GM23338 (cell line): ENCODE data around the gene ATG2B. TPM values are rescaled to one million over a fixed set of nuclear protein-coding genes. Genes with fewer than 3 reads are reported as not detected.

ENCODE experiments used
- ATAC-seq: fragments of 200-7000 bp; cut with Tn5 transposase; 3 replicates; pipeline ENCODE4 v1.9.1; 2020
- DNase-seq: peaks from one replicate; pipeline ENCODE4 v3.0.0-alpha.2; 2015; ENCODE audit warnings: low spot score
- H2AFZ ChIP-seq: fragments of 200-600 bp; sonication (generic); 2 replicates; pipeline ENCODE4 v1.8.0; 2016; ENCODE audit warnings: antibody characterized with exemption, mild to moderate bottlenecking, moderate library complexity
- H3F3A ChIP-seq: fragments of 200-600 bp; sonication (generic); replicated peaks from 2 replicates; pipeline ENCODE4 v1.8.0; 2017; ENCODE audit warnings: antibody characterized with exemption, mixed run types, low read depth
- H3K27ac ChIP-seq: fragments of 200-600 bp; sonication (generic); 2 replicates; pipeline ENCODE4 v1.6.1; 2016; ENCODE audit warnings: low read depth
- H3K27me3 ChIP-seq: fragments of 200-600 bp; sonication (generic); 2 replicates; pipeline ENCODE4 v1.8.0; 2016; ENCODE audit warnings: mild to moderate bottlenecking, mixed run types, moderate library complexity; ENCODE audit not compliant: insufficient read depth
- H3K36me3 ChIP-seq: fragments of 200-600 bp; sonication (generic); 2 replicates; pipeline ENCODE4 v1.8.0; 2016; ENCODE audit warnings: mild to moderate bottlenecking; ENCODE audit not compliant: insufficient read depth
- H3K4me1 ChIP-seq: fragments of 200-600 bp; sonication (generic); 2 replicates; pipeline ENCODE4 v1.8.0; 2016; ENCODE audit warnings: mild to moderate bottlenecking, moderate library complexity; ENCODE audit not compliant: insufficient read depth
- H3K4me2 ChIP-seq: fragments of 200-600 bp; sonication (generic); 2 replicates; pipeline ENCODE4 v1.7.1; 2017; ENCODE audit warnings: mixed run types
- H3K4me3 ChIP-seq: fragments of 200-600 bp; sonication (generic); 2 replicates; pipeline ENCODE4 v1.6.1; 2016; ENCODE audit warnings: mixed run types
- H3K79me2 ChIP-seq: fragments of 200-600 bp; sonication (generic); replicated peaks from 2 replicates; pipeline ENCODE4 v1.8.0; 2017; ENCODE audit warnings: mild to moderate bottlenecking; ENCODE audit not compliant: insufficient read depth
- H3K9me2 ChIP-seq: fragments of 200-600 bp; sonication (generic); 2 replicates; pipeline ENCODE4 v1.8.0; 2017; ENCODE audit not compliant: insufficient read depth
- H4K20me1 ChIP-seq: fragments of 200-600 bp; sonication (generic); replicated peaks from 2 replicates; pipeline ENCODE4 v1.8.0; 2017; ENCODE audit warnings: mild to moderate bottlenecking; ENCODE audit not compliant: insufficient read depth
- H3K27ac Mint-ChIP-seq: 2 replicates; pipeline ENCODE4 v1.8.0; 2020; ENCODE audit warnings: inconsistent platforms, mild to moderate bottlenecking, moderate library complexity, mixed read lengths
- H3K27me3 Mint-ChIP-seq: 3 replicates; pipeline ENCODE4 v1.8.0; 2022; ENCODE audit warnings: low read depth, mild to moderate bottlenecking, moderate library complexity, mixed read lengths, inconsistent platforms; ENCODE audit not compliant: insufficient read depth, poor library complexity
- H3K36me3 Mint-ChIP-seq: 3 replicates; pipeline ENCODE4 v1.8.0; 2021; ENCODE audit warnings: low read depth, mild to moderate bottlenecking, inconsistent platforms, moderate library complexity, mixed read lengths
- H3K4me1 Mint-ChIP-seq: 3 replicates; pipeline ENCODE4 v1.8.0; 2020; ENCODE audit warnings: mild to moderate bottlenecking, inconsistent platforms, mixed read lengths
- H3K4me3 Mint-ChIP-seq: 3 replicates; pipeline ENCODE4 v1.8.0; 2021; ENCODE audit warnings: moderate library complexity, mild to moderate bottlenecking, inconsistent platforms, mixed read lengths
- H3K9me3 Mint-ChIP-seq: 3 replicates; pipeline ENCODE4 v1.8.0; 2020; ENCODE audit warnings: moderate library complexity, mild to moderate bottlenecking, inconsistent platforms, mixed read lengths
- EZH2 ChIP-seq: fragments of 200-600 bp; sonication (generic); IDR thresholded peaks from one replicate; pipeline ENCODE4 v1.8.0; 2017; ENCODE audit warnings: antibody characterized with exemption, mild to moderate bottlenecking, low read depth; ENCODE audit not compliant: unreplicated experiment
- EZH2phosphoT487 ChIP-seq: fragments of 200-600 bp; sonication (generic); IDR thresholded peaks from one replicate; pipeline ENCODE4 v1.8.1; 2018; ENCODE audit warnings: antibody characterized with exemption; ENCODE audit not compliant: unreplicated experiment
- POLR2AphosphoS5 ChIP-seq: IDR thresholded peaks from 2 replicates; pipeline ENCODE4 v1.6.1; 2016; ENCODE audit warnings: antibody characterized with exemption, low read depth
- STAT1 ChIP-seq: IDR thresholded peaks from one replicate; pipeline ENCODE4 v1.6.1; 2016; ENCODE audit warnings: antibody characterized with exemption; ENCODE audit not compliant: unreplicated experiment
- ZNF114 ChIP-seq: fragments of 250-450 bp; sonication (Bioruptor Pico); IDR thresholded peaks from 2 replicates; pipeline ENCODE4 v1.5.0; 2020; ENCODE audit warnings: mild to moderate bottlenecking, moderate library complexity
- ZNF331 ChIP-seq: fragments of 250-450 bp; sonication (Bioruptor Pico); IDR thresholded peaks from 2 replicates; pipeline ENCODE4 v1.5.0; 2020; ENCODE audit warnings: low read depth, mild to moderate bottlenecking, moderate library complexity
- polyA plus RNA-seq: library from polyadenylated mRNA; unstranded; fragments of >200 nt; fragmentation: Nextera tagmentation; extraction: Ambion mirVana; gene quantifications from 2 replicates; pipeline ENCODE4 v1.2.1, GENCODE V29; 2016
- total RNA-seq: library from RNA; depleted of rRNA; stranded (reverse); fragments of >200 nt; shearing (Covaris generic); gene quantifications from 2 replicates; pipeline ENCODE4 v1.2.3, GENCODE V29; 2014
- TF ChIP-seq, protein P1 (sequence below): IDR thresholded peaks from 2 replicates; pipeline ENCODE4 v1.6.1; 2016; ENCODE audit warnings: antibody characterized with exemption
- TF ChIP-seq, protein P2 (sequence below), 2 experiments: fragments of 200-600 bp in 1 of 2; sonication (generic) in 1 of 2; conservative IDR thresholded peaks; 2 replicates each; pipeline versions ENCODE4 v1.5.1 to v1.6.1; 2016 to 2017; ENCODE audit warnings: antibody characterized with exemption in 2 of 2, low read depth in 2 of 2, mild to moderate bottlenecking in 2 of 2, moderate library complexity in 1 of 2
- TF ChIP-seq, protein P3 (sequence below): IDR thresholded peaks from one replicate; pipeline ENCODE4 v1.6.1; 2018; ENCODE audit warnings: antibody characterized with exemption; ENCODE audit not compliant: unreplicated experiment
- TF ChIP-seq, protein P4 (sequence below): fragments of 250-450 bp; sonication (Bioruptor Pico); IDR thresholded peaks from 2 replicates; pipeline ENCODE4 v1.5.0; 2020; ENCODE audit warnings: mild to moderate bottlenecking, moderate library complexity

ATG2B gene
- total and polyA plus RNA-seq, 2 experiments from 2014 or later = 3.8 to 15.4 TPM

DNA sequence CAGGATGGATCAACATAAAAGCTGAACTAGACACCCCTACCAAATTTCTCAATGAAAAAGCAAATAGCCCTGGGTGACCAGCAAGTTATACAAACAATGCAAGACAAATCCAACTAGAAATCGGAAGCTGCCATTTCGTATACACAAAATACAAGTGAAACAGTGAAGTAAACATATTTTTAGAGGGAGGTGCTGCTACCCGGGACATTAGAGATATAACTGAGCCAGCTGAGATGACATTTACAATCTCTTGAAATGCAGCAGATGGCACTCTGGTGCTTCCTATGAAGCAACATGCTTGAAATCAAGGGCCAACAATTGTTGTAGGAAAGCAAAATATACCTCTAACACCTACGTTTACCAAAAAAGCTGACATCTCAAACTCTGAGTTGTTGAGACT lies 81.7 kb downstream of the ATG2B start:
- H3F3A ChIP-seq = no peaks in the 10 kb centered on the region
- H3K27ac Mint-ChIP-seq = no peak overlapping the region
- no peaks in the 10 kb centered on the region for H3K36me3 ChIP-seq
- no peaks in the 10 kb centered on the region for H3K79me2 ChIP-seq
- H3K27me3 ChIP-seq = no peaks in the 10 kb centered on the region
- H3K27ac ChIP-seq = no peak overlapping the region
- peaks cover 12% of the 10 kb centered on the region for H3K36me3 Mint-ChIP-seq
- H4K20me1 ChIP-seq = no peaks in the 10 kb centered on the region
- peaks cover 19% of the 10 kb centered on the region for H3K4me1 ChIP-seq
- peaks cover 20% of the 10 kb centered on the region for H3K4me1 Mint-ChIP-seq
- H3K9me3 Mint-ChIP-seq = peaks cover 12% of the 10 kb centered on the region; the same call in 2 of the 3 replicates
- H3K27me3 Mint-ChIP-seq = peaks cover 4% of the 10 kb centered on the region
- no peak overlapping the region for H2AFZ ChIP-seq
- H3K4me3 Mint-ChIP-seq = no peak overlapping the region
- DNase-seq = no peak
- no peak overlapping the region for H3K4me3 ChIP-seq
- no peaks in the 10 kb centered on the region for H3K9me2 ChIP-seq
- no peak for ATAC-seq
- TF ChIP-seq, protein P1, sequence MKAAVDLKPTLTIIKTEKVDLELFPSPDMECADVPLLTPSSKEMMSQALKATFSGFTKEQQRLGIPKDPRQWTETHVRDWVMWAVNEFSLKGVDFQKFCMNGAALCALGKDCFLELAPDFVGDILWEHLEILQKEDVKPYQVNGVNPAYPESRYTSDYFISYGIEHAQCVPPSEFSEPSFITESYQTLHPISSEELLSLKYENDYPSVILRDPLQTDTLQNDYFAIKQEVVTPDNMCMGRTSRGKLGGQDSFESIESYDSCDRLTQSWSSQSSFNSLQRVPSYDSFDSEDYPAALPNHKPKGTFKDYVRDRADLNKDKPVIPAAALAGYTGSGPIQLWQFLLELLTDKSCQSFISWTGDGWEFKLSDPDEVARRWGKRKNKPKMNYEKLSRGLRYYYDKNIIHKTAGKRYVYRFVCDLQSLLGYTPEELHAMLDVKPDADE = no peak
- TF ChIP-seq, protein P2, sequence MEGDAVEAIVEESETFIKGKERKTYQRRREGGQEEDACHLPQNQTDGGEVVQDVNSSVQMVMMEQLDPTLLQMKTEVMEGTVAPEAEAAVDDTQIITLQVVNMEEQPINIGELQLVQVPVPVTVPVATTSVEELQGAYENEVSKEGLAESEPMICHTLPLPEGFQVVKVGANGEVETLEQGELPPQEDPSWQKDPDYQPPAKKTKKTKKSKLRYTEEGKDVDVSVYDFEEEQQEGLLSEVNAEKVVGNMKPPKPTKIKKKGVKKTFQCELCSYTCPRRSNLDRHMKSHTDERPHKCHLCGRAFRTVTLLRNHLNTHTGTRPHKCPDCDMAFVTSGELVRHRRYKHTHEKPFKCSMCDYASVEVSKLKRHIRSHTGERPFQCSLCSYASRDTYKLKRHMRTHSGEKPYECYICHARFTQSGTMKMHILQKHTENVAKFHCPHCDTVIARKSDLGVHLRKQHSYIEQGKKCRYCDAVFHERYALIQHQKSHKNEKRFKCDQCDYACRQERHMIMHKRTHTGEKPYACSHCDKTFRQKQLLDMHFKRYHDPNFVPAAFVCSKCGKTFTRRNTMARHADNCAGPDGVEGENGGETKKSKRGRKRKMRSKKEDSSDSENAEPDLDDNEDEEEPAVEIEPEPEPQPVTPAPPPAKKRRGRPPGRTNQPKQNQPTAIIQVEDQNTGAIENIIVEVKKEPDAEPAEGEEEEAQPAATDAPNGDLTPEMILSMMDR (conservative IDR thresholded peaks at IDR 0.05; ENCODE audit: low read depth in 2 of 2) = peak in 1 of 2 experiments; percentile 25; a peak in 1 of 4 replicates
- H3K4me2 ChIP-seq = no peak overlapping the region

DNA sequence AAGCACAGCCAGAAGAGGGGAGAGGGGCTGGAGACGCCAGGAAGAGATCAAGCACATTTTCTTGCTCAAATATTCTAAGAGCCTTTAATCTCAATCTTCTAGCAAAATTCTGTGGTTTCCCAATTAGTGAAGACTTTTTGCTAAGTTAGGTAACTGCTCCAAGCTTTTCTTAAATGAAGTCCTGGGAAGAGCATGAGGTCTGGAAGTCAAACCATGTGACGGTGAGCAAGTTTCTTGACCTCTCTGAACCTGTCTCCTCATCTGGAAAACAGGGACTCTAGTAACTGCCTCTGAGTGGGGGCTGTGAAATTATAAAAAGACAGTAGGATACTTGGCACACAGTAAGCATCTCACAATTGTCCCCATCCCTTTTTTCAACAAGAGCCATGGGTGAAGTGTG lies 83.0 kb downstream of the ATG2B start:
- Histone ChIP-seq H3K4me2 (no peak overlapping the region), H3F3A (no peaks in the 10 kb centered on the region), H3K27ac (no peak overlapping the region), H3K79me2 (no peaks in the 10 kb centered on the region), H2AFZ (no peak overlapping the region), H3K27me3 (no peaks in the 10 kb centered on the region), H3K4me3 (no peak overlapping the region), H3K4me1 (peaks cover 24% of the 10 kb centered on the region), H3K9me2 (no peaks in the 10 kb centered on the region), H3K36me3 (no peaks in the 10 kb centered on the region), H4K20me1 (no peaks in the 10 kb centered on the region)
- peaks cover 12% of the 10 kb centered on the region; the same call in 2 of the 3 replicates for H3K9me3 Mint-ChIP-seq
- peaks cover 9% of the 10 kb centered on the region; the same call in 2 of the 3 replicates for H3K36me3 Mint-ChIP-seq
- ATAC-seq (no peak), DNase-seq (no peak)
- H3K4me1 Mint-ChIP-seq = peaks cover 20% of the 10 kb centered on the region
- no peak overlapping the region for H3K4me3 Mint-ChIP-seq
- H3K27me3 Mint-ChIP-seq = peaks cover 4% of the 10 kb centered on the region
- H3K27ac Mint-ChIP-seq = no peak overlapping the region
- TF ChIP-seq ZNF114 (CRISPR knock-in tag) = no peak
- no peak for TF ChIP-seq STAT1
- TF ChIP-seq EZH2 = no peak
- TF ChIP-seq, protein P3, sequence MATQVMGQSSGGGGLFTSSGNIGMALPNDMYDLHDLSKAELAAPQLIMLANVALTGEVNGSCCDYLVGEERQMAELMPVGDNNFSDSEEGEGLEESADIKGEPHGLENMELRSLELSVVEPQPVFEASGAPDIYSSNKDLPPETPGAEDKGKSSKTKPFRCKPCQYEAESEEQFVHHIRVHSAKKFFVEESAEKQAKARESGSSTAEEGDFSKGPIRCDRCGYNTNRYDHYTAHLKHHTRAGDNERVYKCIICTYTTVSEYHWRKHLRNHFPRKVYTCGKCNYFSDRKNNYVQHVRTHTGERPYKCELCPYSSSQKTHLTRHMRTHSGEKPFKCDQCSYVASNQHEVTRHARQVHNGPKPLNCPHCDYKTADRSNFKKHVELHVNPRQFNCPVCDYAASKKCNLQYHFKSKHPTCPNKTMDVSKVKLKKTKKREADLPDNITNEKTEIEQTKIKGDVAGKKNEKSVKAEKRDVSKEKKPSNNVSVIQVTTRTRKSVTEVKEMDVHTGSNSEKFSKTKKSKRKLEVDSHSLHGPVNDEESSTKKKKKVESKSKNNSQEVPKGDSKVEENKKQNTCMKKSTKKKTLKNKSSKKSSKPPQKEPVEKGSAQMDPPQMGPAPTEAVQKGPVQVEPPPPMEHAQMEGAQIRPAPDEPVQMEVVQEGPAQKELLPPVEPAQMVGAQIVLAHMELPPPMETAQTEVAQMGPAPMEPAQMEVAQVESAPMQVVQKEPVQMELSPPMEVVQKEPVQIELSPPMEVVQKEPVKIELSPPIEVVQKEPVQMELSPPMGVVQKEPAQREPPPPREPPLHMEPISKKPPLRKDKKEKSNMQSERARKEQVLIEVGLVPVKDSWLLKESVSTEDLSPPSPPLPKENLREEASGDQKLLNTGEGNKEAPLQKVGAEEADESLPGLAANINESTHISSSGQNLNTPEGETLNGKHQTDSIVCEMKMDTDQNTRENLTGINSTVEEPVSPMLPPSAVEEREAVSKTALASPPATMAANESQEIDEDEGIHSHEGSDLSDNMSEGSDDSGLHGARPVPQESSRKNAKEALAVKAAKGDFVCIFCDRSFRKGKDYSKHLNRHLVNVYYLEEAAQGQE = no peak
- TF ChIP-seq, protein P4, sequence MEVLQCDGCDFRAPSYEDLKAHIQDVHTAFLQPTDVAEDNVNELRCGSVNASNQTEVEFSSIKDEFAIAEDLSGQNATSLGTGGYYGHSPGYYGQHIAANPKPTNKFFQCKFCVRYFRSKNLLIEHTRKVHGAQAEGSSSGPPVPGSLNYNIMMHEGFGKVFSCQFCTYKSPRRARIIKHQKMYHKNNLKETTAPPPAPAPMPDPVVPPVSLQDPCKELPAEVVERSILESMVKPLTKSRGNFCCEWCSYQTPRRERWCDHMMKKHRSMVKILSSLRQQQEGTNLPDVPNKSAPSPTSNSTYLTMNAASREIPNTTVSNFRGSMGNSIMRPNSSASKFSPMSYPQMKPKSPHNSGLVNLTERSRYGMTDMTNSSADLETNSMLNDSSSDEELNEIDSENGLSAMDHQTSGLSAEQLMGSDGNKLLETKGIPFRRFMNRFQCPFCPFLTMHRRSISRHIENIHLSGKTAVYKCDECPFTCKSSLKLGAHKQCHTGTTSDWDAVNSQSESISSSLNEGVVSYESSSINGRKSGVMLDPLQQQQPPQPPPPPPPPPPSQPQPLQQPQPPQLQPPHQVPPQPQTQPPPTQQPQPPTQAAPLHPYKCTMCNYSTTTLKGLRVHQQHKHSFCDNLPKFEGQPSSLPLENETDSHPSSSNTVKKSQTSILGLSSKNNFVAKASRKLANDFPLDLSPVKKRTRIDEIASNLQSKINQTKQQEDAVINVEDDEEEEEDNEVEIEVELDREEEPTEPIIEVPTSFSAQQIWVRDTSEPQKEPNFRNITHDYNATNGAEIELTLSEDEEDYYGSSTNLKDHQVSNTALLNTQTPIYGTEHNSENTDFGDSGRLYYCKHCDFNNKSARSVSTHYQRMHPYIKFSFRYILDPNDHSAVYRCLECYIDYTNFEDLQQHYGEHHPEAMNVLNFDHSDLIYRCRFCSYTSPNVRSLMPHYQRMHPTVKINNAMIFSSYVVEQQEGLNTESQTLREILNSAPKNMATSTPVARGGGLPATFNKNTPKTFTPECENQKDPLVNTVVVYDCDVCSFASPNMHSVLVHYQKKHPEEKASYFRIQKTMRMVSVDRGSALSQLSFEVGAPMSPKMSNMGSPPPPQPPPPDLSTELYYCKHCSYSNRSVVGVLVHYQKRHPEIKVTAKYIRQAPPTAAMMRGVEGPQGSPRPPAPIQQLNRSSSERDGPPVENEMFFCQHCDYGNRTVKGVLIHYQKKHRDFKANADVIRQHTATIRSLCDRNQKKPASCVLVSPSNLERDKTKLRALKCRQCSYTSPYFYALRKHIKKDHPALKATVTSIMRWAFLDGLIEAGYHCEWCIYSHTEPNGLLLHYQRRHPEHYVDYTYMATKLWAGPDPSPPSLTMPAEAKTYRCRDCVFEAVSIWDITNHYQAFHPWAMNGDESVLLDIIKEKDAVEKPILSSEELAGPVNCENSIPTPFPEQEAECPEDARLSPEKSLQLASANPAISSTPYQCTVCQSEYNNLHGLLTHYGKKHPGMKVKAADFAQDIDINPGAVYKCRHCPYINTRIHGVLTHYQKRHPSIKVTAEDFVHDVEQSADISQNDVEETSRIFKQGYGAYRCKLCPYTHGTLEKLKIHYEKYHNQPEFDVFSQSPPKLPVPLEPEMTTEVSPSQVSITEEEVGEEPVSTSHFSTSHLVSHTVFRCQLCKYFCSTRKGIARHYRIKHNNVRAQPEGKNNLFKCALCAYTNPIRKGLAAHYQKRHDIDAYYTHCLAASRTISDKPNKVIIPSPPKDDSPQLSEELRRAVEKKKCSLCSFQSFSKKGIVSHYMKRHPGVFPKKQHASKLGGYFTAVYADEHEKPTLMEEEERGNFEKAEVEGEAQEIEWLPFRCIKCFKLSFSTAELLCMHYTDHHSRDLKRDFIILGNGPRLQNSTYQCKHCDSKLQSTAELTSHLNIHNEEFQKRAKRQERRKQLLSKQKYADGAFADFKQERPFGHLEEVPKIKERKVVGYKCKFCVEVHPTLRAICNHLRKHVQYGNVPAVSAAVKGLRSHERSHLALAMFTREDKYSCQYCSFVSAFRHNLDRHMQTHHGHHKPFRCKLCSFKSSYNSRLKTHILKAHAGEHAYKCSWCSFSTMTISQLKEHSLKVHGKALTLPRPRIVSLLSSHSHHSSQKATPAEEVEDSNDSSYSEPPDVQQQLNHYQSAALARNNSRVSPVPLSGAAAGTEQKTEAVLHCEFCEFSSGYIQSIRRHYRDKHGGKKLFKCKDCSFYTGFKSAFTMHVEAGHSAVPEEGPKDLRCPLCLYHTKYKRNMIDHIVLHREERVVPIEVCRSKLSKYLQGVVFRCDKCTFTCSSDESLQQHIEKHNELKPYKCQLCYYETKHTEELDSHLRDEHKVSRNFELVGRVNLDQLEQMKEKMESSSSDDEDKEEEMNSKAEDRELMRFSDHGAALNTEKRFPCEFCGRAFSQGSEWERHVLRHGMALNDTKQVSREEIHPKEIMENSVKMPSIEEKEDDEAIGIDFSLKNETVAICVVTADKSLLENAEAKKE (CRISPR knock-in tag) = no peak
- no peak for TF ChIP-seq POLR2AphosphoS5
- TF ChIP-seq EZH2phosphoT487 = no peak
- no peak for TF ChIP-seq ZNF331 (CRISPR knock-in tag)
